ENCODE measurements around the gene TOM1L2. TPM values are rescaled to one million over a fixed set of nuclear protein-coding genes. Genes with fewer than 3 reads are reported as not detected.

TOM1L2 gene
- total and polyA plus RNA-seq, 2 donors (not counting 1 experiment from before 2014, with no cell fraction given), result 33.9 to 35.9 TPM

DNA sequence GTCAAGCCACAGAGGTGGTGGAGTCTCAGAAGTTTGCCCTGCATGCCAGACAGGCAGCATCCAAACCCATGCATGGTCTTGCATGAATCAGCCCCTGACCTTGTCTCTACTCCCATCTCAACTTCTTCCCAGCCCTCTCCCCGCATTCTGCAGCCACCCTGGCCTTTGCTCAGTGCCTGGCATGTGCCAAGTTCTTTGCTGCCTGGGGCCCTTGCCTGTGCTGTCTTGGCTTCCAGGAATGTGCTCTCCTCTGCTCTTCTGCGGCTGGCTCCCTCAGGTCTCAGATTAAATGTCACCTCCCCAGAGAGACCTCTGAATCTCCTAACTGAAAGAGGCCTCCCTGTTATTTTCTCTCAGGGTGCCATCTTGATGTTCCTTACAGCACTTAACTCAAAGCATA, 18.1 kb upstream of the TOM1L2 start:
- Histone ChIP-seq H3K4me2 (ENCODE audit: extremely low read depth, insufficient read depth, low read length) (no peak overlapping the region), H3K79me2 (ENCODE audit: control insufficient read depth, insufficient read depth, low read length) (no peaks in the 10 kb centered on the region), H3K9ac (ENCODE audit: insufficient read depth, low read length) (no peak overlapping the region), H3K27me3 (ENCODE audit: control insufficient read depth, insufficient read depth, low read length) (no peaks in the 10 kb centered on the region), H3K4me1 (ENCODE audit: control insufficient read depth, extremely low read depth, insufficient read depth, low read length) (peaks cover 4% of the 10 kb centered on the region), H3K27ac (ENCODE audit: insufficient read depth, low read length) (peak overlapping the region; percentile 54), H2AFZ (ENCODE audit: low read length) (no peak overlapping the region), H3K36me3 (ENCODE audit: control insufficient read depth, insufficient read depth, low read length) (no peaks in the 10 kb centered on the region), H3K9me3 (ENCODE audit: control insufficient read depth, insufficient read depth, low read depth, low read length) (no peaks in the 10 kb centered on the region), H3K4me3 (replicated peaks in 1 of 4; ENCODE audit: control extremely low read depth in 1 of 4, insufficient read depth in 1 of 4, low read depth in 3 of 4, low read length in 4 of 4) (no peak overlapping the region), H4K20me1 (ENCODE audit: control insufficient read depth, extremely low read depth, insufficient read depth, low read length) (no peaks in the 10 kb centered on the region)
- DNase-seq (ENCODE audit: low read depth in 2 of 2), result peak in 1 of 2 donors; percentile 8
- no peak for TF ChIP-seq EZH2 (IDR thresholded peaks at IDR 0.05; ENCODE audit: low read length, missing control alignments)
- TF ChIP-seq, protein P1, sequence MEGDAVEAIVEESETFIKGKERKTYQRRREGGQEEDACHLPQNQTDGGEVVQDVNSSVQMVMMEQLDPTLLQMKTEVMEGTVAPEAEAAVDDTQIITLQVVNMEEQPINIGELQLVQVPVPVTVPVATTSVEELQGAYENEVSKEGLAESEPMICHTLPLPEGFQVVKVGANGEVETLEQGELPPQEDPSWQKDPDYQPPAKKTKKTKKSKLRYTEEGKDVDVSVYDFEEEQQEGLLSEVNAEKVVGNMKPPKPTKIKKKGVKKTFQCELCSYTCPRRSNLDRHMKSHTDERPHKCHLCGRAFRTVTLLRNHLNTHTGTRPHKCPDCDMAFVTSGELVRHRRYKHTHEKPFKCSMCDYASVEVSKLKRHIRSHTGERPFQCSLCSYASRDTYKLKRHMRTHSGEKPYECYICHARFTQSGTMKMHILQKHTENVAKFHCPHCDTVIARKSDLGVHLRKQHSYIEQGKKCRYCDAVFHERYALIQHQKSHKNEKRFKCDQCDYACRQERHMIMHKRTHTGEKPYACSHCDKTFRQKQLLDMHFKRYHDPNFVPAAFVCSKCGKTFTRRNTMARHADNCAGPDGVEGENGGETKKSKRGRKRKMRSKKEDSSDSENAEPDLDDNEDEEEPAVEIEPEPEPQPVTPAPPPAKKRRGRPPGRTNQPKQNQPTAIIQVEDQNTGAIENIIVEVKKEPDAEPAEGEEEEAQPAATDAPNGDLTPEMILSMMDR (conservative IDR thresholded peaks at IDR 0.05 in 1 of 2, IDR thresholded peaks at IDR 0.05 in 1 of 2; ENCODE audit: low read depth in 1 of 2, low read length in 2 of 2), result no peak

DNA sequence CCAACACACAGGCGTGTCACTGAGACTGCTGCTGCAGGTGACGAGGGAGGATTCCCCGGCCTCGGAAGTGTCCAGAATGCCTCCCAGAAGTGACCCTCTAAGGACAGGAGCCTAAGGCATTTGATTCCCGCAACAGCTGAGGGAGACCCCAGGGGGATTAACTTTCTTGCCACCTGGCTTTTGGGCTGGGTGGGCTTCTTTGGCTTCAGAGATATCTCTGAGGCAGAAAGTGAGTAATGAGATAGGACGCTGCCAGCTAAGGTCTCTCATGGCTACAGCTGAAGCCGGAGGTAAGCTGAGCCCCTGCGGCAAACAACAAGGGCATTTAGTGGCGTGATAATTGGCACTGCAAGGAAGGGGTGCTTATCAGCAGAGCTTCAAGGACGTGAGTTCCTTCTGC, 17.4 kb upstream of the TOM1L2 start:
- Histone ChIP-seq H3K4me1 (ENCODE audit: control insufficient read depth, extremely low read depth, insufficient read depth, low read length) (peaks cover 4% of the 10 kb centered on the region), H3K27ac (ENCODE audit: insufficient read depth, low read length) (no peak overlapping the region), H2AFZ (ENCODE audit: low read length) (no peak overlapping the region), H3K79me2 (ENCODE audit: control insufficient read depth, insufficient read depth, low read length) (no peaks in the 10 kb centered on the region), H3K4me3 (replicated peaks in 1 of 4; ENCODE audit: control extremely low read depth in 1 of 4, insufficient read depth in 1 of 4, low read depth in 3 of 4, low read length in 4 of 4) (no peak overlapping the region), H3K9ac (ENCODE audit: insufficient read depth, low read length) (no peak overlapping the region), H4K20me1 (ENCODE audit: control insufficient read depth, extremely low read depth, insufficient read depth, low read length) (no peaks in the 10 kb centered on the region), H3K9me3 (ENCODE audit: control insufficient read depth, insufficient read depth, low read depth, low read length) (no peaks in the 10 kb centered on the region), H3K36me3 (ENCODE audit: control insufficient read depth, insufficient read depth, low read length) (no peaks in the 10 kb centered on the region), H3K27me3 (ENCODE audit: control insufficient read depth, insufficient read depth, low read length) (no peaks in the 10 kb centered on the region), H3K4me2 (ENCODE audit: extremely low read depth, insufficient read depth, low read length) (no peak overlapping the region)
- DNase-seq (ENCODE audit: low read depth in 2 of 2), result no peak
- TF ChIP-seq EZH2 (IDR thresholded peaks at IDR 0.05; ENCODE audit: low read length, missing control alignments), result no peak
- TF ChIP-seq, protein P1 (conservative IDR thresholded peaks at IDR 0.05 in 1 of 2, IDR thresholded peaks at IDR 0.05 in 1 of 2; ENCODE audit: low read depth in 1 of 2, low read length in 2 of 2), result no peak

DNA sequence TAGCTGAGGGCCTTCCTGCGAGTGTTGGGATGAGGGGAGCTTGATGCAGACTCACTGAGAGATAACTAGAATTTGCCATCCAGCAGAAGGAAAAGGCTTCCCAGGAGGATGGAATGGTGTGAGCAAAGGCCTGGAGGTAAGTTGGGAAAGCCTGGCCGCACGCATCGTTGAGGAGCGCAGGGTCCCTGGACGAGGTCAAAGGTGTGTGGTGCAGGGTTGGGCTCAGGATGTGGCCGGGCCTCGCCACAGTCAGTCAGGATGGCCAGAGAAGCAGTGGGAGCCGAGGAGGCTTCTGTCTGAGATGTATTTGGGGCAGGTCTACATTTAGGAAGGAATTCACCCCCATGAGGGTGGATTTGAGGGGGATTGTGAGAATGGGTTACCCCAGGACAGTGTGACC, 16.9 kb upstream of the TOM1L2 start:
- H3K4me3 ChIP-seq (replicated peaks in 1 of 4; ENCODE audit: control extremely low read depth in 1 of 4, insufficient read depth in 1 of 4, low read depth in 3 of 4, low read length in 4 of 4), result no peak overlapping the region
- peaks cover 4% of the 10 kb centered on the region for H3K4me1 ChIP-seq (ENCODE audit: control insufficient read depth, extremely low read depth, insufficient read depth, low read length)
- no peaks in the 10 kb centered on the region for H3K9me3 ChIP-seq (ENCODE audit: control insufficient read depth, insufficient read depth, low read depth, low read length)
- no peak overlapping the region for H3K4me2 ChIP-seq (ENCODE audit: extremely low read depth, insufficient read depth, low read length)
- H3K9ac ChIP-seq (ENCODE audit: insufficient read depth, low read length), result no peak overlapping the region
- no peak overlapping the region for H2AFZ ChIP-seq (ENCODE audit: low read length)
- H3K36me3 ChIP-seq (ENCODE audit: control insufficient read depth, insufficient read depth, low read length), result no peaks in the 10 kb centered on the region
- no peaks in the 10 kb centered on the region for H4K20me1 ChIP-seq (ENCODE audit: control insufficient read depth, extremely low read depth, insufficient read depth, low read length)
- no peak for DNase-seq (ENCODE audit: low read depth in 2 of 2)
- TF ChIP-seq EZH2 (IDR thresholded peaks at IDR 0.05; ENCODE audit: low read length, missing control alignments), result no peak
- TF ChIP-seq, protein P1 (conservative IDR thresholded peaks at IDR 0.05 in 1 of 2, IDR thresholded peaks at IDR 0.05 in 1 of 2; ENCODE audit: low read depth in 1 of 2, low read length in 2 of 2), result no peak
- no peaks in the 10 kb centered on the region for H3K27me3 ChIP-seq (ENCODE audit: control insufficient read depth, insufficient read depth, low read length)
- no peak overlapping the region for H3K27ac ChIP-seq (ENCODE audit: insufficient read depth, low read length)
- H3K79me2 ChIP-seq (ENCODE audit: control insufficient read depth, insufficient read depth, low read length), result no peaks in the 10 kb centered on the region

Data from fibroblast of lung (primary cell).